Spleen (tissue), 7 donors: ENCODE measurements around the gene DNAJC3.

Experiments used
- POLR2A ChIP-seq, 3 donors: fragments of 450-650 bp; IDR thresholded peaks; one replicate each; pipeline ENCODE4 v1.5.1; 2017; ENCODE audit warnings: antibody characterized with exemption in 3 of 3, mild to moderate bottlenecking in 1 of 3
- POLR2AphosphoS5 ChIP-seq, 3 donors: sonication (generic); formaldehyde crosslinking; IDR thresholded peaks; one replicate each; pipeline ENCODE4 v1.5.1; 2017; ENCODE audit warnings: antibody characterized with exemption in 3 of 3
- TF ChIP-seq, protein P1 (sequence below), 11 experiments: fragments of 200-600 bp in 7 of 11; fragments of 450-650 bp in 4 of 11; sonication (generic) in 4 of 11; IDR thresholded peaks in 8 of 11; conservative IDR thresholded peaks in 3 of 11; 1 replicate in 7 of 11; 2 replicates in 4 of 11; pipeline versions ENCODE4 v1.4.0 to v1.8.0; 2016 to 2021; ENCODE audit warnings: antibody characterized with exemption in 11 of 11, inconsistent platforms in 4 of 11, mild to moderate bottlenecking in 1 of 11
- donor health status: DM: no; HTN: no; CAD: no; lungs with moderate emphysema.
- donor health status: DM: no; HTN: no; CAD: no.
- donor health status: DM: no; HTN: no; CAD: no.

- TF ChIP-seq, protein P1, sequence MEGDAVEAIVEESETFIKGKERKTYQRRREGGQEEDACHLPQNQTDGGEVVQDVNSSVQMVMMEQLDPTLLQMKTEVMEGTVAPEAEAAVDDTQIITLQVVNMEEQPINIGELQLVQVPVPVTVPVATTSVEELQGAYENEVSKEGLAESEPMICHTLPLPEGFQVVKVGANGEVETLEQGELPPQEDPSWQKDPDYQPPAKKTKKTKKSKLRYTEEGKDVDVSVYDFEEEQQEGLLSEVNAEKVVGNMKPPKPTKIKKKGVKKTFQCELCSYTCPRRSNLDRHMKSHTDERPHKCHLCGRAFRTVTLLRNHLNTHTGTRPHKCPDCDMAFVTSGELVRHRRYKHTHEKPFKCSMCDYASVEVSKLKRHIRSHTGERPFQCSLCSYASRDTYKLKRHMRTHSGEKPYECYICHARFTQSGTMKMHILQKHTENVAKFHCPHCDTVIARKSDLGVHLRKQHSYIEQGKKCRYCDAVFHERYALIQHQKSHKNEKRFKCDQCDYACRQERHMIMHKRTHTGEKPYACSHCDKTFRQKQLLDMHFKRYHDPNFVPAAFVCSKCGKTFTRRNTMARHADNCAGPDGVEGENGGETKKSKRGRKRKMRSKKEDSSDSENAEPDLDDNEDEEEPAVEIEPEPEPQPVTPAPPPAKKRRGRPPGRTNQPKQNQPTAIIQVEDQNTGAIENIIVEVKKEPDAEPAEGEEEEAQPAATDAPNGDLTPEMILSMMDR (IDR thresholded peaks at IDR 0.05 in 8 of 11, conservative IDR thresholded peaks at IDR 0.05 in 3 of 11), result no peak
- no peak for TF ChIP-seq POLR2A (IDR thresholded peaks at IDR 0.05)
- TF ChIP-seq POLR2AphosphoS5 (IDR thresholded peaks at IDR 0.05), result no peak
Measured at GRCh38 chr13:95793018-95793555, 116.1 kb downstream of the DNAJC3 start.
